GM12878 (cell line): ENCODE results near the gene PROCA1.
A peak's percentile ranks its signal among the peaks of the same experiment; 100 is the strongest.

ENCODE experiments used
- ATF2 ChIP-seq: IDR thresholded peaks from 2 replicates; pipeline ENCODE4 v1.6.1; 2012; ENCODE audit warnings: low read length, inconsistent platforms
- BACH1 ChIP-seq: fragments of 450-650 bp; IDR thresholded peaks from 2 replicates; pipeline ENCODE4 v1.6.1; 2017; ENCODE audit warnings: mild to moderate bottlenecking, borderline replicate concordance
- CTCF ChIP-seq, 3 experiments: IDR thresholded peaks in 2 of 3; conservative IDR thresholded peaks in 1 of 3; 2 replicates each; pipeline ENCODE4 v1.5.1; 2011; ENCODE audit warnings: low read depth in 3 of 3, low read length in 3 of 3, mild to moderate bottlenecking in 3 of 3, control low read depth in 2 of 3, moderate library complexity in 2 of 3, inconsistent platforms in 1 of 3, mixed read lengths in 1 of 3; ENCODE audit not compliant: control insufficient read depth in 2 of 3, insufficient read depth in 1 of 3; ENCODE audit errors: extremely low read depth in 1 of 3
- NKRF ChIP-seq: fragments of 450-650 bp; conservative IDR thresholded peaks from 2 replicates; pipeline ENCODE4 v1.6.1; 2017; ENCODE audit warnings: mild to moderate bottlenecking, moderate library complexity
- PAX8 ChIP-seq: fragments of 450-650 bp; IDR thresholded peaks from 2 replicates; pipeline ENCODE4 v1.6.1; 2017; ENCODE audit warnings: mild to moderate bottlenecking, moderate library complexity
- PBX3 ChIP-seq: IDR thresholded peaks from 2 replicates; pipeline ENCODE4 v1.6.1; 2011; ENCODE audit warnings: mild to moderate bottlenecking, low read depth, low read length, moderate library complexity; ENCODE audit not compliant: insufficient replicate concordance
- POLR2A ChIP-seq: IDR thresholded peaks from 2 replicates; pipeline ENCODE4 v1.6.1; 2011; ENCODE audit warnings: low read depth, mild to moderate bottlenecking, low read length
- REST ChIP-seq: IDR thresholded peaks from 2 replicates; pipeline ENCODE4 v1.6.1; 2012; ENCODE audit warnings: mild to moderate bottlenecking, low read depth, low read length
- SREBF1 ChIP-seq: IDR thresholded peaks from 2 replicates; pipeline ENCODE4 v1.6.1; 2012; ENCODE audit warnings: mild to moderate bottlenecking, low read length
- USF2 ChIP-seq: IDR thresholded peaks from 2 replicates; pipeline ENCODE4 v1.6.1; 2011; ENCODE audit warnings: low read depth, low read length, improper control_type of control experiment, borderline replicate concordance

GRCh38 chr17:28719021-28719433 lies 7.3 kb upstream of the PROCA1 start:
- TF ChIP-seq PBX3 (no peak), USF2 (no peak), ATF2 (no peak), SREBF1 (no peak), CTCF (IDR thresholded peaks at IDR 0.05 in 2 of 3, conservative IDR thresholded peaks at IDR 0.05 in 1 of 3; ENCODE audit: control insufficient read depth in 2 of 3, extremely low read depth in 1 of 3, insufficient read depth in 1 of 3, low read depth in 3 of 3, low read length in 3 of 3) (no peak), POLR2A (no peak), REST (no peak), NKRF (0 out of 2 replicates have a peak, but pooled peaks have one; percentile 38), BACH1 (no peak), PAX8 (no peak)
